ENCODE results near the gene SELENOT.

SELENOT gene

DNA sequence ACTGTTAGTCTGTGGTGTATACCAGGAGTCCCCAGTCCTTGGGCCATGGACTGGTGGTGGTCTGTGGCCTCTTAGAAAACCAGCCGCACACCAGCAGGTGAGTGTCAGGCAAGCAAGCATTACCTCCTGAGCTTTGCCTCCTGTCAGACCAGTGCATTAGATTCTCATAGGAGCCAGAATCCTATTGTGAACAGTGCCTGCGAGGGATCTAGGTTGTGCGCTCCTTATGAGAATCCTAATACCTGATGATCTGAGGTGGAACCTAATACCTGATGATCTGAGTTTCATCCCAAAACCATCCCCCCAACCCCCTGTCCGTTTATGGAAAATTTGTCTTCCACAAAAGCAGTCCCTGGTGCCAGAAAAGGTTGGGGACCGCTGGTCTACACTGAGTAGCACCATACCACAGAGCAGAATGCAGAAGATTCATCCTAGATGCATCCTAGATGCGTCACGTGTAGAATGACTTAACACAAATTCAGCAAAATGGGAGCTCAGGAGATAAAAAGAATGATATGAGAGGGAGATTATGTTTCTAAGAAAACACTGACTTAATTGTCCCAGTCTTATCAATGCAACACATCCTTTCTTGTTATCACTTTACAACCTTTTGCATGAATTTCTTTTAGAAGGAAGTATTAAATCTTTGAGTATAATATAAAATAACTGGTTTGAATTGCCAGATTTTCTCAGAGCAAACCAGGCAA lies 28.5 kb downstream of the SELENOT start:
- TF ChIP-seq, protein P1, sequence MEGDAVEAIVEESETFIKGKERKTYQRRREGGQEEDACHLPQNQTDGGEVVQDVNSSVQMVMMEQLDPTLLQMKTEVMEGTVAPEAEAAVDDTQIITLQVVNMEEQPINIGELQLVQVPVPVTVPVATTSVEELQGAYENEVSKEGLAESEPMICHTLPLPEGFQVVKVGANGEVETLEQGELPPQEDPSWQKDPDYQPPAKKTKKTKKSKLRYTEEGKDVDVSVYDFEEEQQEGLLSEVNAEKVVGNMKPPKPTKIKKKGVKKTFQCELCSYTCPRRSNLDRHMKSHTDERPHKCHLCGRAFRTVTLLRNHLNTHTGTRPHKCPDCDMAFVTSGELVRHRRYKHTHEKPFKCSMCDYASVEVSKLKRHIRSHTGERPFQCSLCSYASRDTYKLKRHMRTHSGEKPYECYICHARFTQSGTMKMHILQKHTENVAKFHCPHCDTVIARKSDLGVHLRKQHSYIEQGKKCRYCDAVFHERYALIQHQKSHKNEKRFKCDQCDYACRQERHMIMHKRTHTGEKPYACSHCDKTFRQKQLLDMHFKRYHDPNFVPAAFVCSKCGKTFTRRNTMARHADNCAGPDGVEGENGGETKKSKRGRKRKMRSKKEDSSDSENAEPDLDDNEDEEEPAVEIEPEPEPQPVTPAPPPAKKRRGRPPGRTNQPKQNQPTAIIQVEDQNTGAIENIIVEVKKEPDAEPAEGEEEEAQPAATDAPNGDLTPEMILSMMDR (conservative IDR thresholded peaks at IDR 0.05; ENCODE audit: low read length), result no peak
- no peak for TF ChIP-seq EZH2phosphoT487 (IDR thresholded peaks at IDR 0.05; ENCODE audit: borderline replicate concordance)
- H3K4me2 ChIP-seq (ENCODE audit: low read depth, low read length, poor library complexity, severe bottlenecking), result no peak overlapping the region
- H3K4me3 ChIP-seq (ENCODE audit: low read length, poor library complexity, severe bottlenecking), result no peak overlapping the region
- H3K79me2 ChIP-seq (ENCODE audit: insufficient read depth, low read length), result no peaks in the 10 kb centered on the region
- H3K27me3 ChIP-seq (ENCODE audit: insufficient read depth, low read length, poor library complexity, severe bottlenecking), result no peaks in the 10 kb centered on the region
- H3F3A ChIP-seq (ENCODE audit: low read depth), result no peaks in the 10 kb centered on the region
- H3K9me2 ChIP-seq (replicated peaks; ENCODE audit: low read depth, low read length), result no peaks in the 10 kb centered on the region
- no peak overlapping the region for H3K9ac ChIP-seq (ENCODE audit: low read depth, low read length, poor library complexity, severe bottlenecking)
- H3K4me1 ChIP-seq (ENCODE audit: insufficient read depth, low read length, poor library complexity, severe bottlenecking), result peaks cover 13% of the 10 kb centered on the region
- H2AFZ ChIP-seq (ENCODE audit: low read length), result no peak overlapping the region
- H3K36me3 ChIP-seq (ENCODE audit: insufficient read depth, low read length), result peaks cover 36% of the 10 kb centered on the region
- no peaks in the 10 kb centered on the region for H4K20me1 ChIP-seq (ENCODE audit: insufficient read depth, low read length, poor library complexity, severe bottlenecking)
- H3K9me3 ChIP-seq (ENCODE audit: insufficient read depth, low read depth, low read length), result no peaks in the 10 kb centered on the region

- H3K4me3 ChIP-seq (ENCODE audit: low read length, poor library complexity, severe bottlenecking), result peak overlapping the region; percentile 21
- H3F3A ChIP-seq (ENCODE audit: low read depth), result no peaks in the 10 kb centered on the region
- H2AFZ ChIP-seq (ENCODE audit: low read length), result peak overlapping the region; percentile 69
- no peak for TF ChIP-seq EZH2phosphoT487 (IDR thresholded peaks at IDR 0.05; ENCODE audit: borderline replicate concordance)
- H3K36me3 ChIP-seq (ENCODE audit: insufficient read depth, low read length), result peaks cover 12% of the 10 kb centered on the region; the same call in 1 of the 2 replicates
- H3K4me2 ChIP-seq (ENCODE audit: low read depth, low read length, poor library complexity, severe bottlenecking), result peak overlapping the region; percentile 31
- H3K27me3 ChIP-seq (ENCODE audit: insufficient read depth, low read length, poor library complexity, severe bottlenecking), result no peaks in the 10 kb centered on the region
- H3K9ac ChIP-seq (ENCODE audit: low read depth, low read length, poor library complexity, severe bottlenecking), result peak overlapping the region; percentile 24
- H4K20me1 ChIP-seq (ENCODE audit: insufficient read depth, low read length, poor library complexity, severe bottlenecking), result no peaks in the 10 kb centered on the region
- no peaks in the 10 kb centered on the region for H3K9me3 ChIP-seq (ENCODE audit: insufficient read depth, low read depth, low read length)
- H3K4me1 ChIP-seq (ENCODE audit: insufficient read depth, low read length, poor library complexity, severe bottlenecking), result peaks cover 13% of the 10 kb centered on the region
- H3K79me2 ChIP-seq (ENCODE audit: insufficient read depth, low read length), result no peaks in the 10 kb centered on the region
- H3K9me2 ChIP-seq (replicated peaks; ENCODE audit: low read depth, low read length), result no peaks in the 10 kb centered on the region
Observed at GRCh38 chr3:150635076-150635475, 32.0 kb downstream of the SELENOT start.

GRCh38 chr3:150635526-150635925 lies 32.4 kb downstream of the SELENOT start:
- peak overlapping the region; percentile 31 for H3K4me2 ChIP-seq (ENCODE audit: low read depth, low read length, poor library complexity, severe bottlenecking)
- H3K9me3 ChIP-seq (ENCODE audit: insufficient read depth, low read depth, low read length), result no peaks in the 10 kb centered on the region
- peaks cover 13% of the 10 kb centered on the region for H3K4me1 ChIP-seq (ENCODE audit: insufficient read depth, low read length, poor library complexity, severe bottlenecking)
- no peaks in the 10 kb centered on the region for H3K27me3 ChIP-seq (ENCODE audit: insufficient read depth, low read length, poor library complexity, severe bottlenecking)
- peak overlapping the region; percentile 21 for H3K4me3 ChIP-seq (ENCODE audit: low read length, poor library complexity, severe bottlenecking)
- H2AFZ ChIP-seq (ENCODE audit: low read length), result peak overlapping the region; percentile 69
- H3K9me2 ChIP-seq (replicated peaks; ENCODE audit: low read depth, low read length), result no peaks in the 10 kb centered on the region
- TF ChIP-seq EZH2phosphoT487 (IDR thresholded peaks at IDR 0.05; ENCODE audit: borderline replicate concordance), result no peak
- TF ChIP-seq, protein P1 (conservative IDR thresholded peaks at IDR 0.05; ENCODE audit: low read length), result no peak
- peak overlapping the region; percentile 24 for H3K9ac ChIP-seq (ENCODE audit: low read depth, low read length, poor library complexity, severe bottlenecking)
- H4K20me1 ChIP-seq (ENCODE audit: insufficient read depth, low read length, poor library complexity, severe bottlenecking), result no peaks in the 10 kb centered on the region
- peaks cover 10% of the 10 kb centered on the region; the same call in 1 of the 2 replicates for H3K36me3 ChIP-seq (ENCODE audit: insufficient read depth, low read length)
- H3F3A ChIP-seq (ENCODE audit: low read depth), result no peaks in the 10 kb centered on the region
- H3K79me2 ChIP-seq (ENCODE audit: insufficient read depth, low read length), result no peaks in the 10 kb centered on the region

DNA sequence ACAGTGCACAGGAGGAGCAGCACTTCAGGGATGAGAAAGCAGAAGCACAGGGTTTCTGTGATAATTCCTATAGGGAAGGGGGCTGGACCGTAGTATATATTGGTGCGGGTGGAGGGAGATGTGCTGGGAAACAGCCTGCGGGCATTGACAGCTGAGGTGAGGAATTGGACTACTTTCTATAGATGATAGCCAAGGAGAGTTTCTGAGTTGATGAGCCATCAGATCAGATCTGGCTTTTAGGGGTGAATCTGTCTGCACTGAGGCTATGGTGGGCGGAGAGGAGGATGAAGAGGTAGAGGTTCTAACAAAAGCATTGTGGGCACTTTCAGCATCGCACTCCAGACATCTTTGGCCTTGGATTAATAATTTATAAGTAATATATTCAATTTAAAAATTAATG lies 33.1 kb downstream of the SELENOT start:
- TF ChIP-seq EZH2phosphoT487 (IDR thresholded peaks at IDR 0.05; ENCODE audit: borderline replicate concordance), result no peak
- TF ChIP-seq, protein P1 (conservative IDR thresholded peaks at IDR 0.05; ENCODE audit: low read length), result no peak
- H4K20me1 ChIP-seq (ENCODE audit: insufficient read depth, low read length, poor library complexity, severe bottlenecking), result no peaks in the 10 kb centered on the region
- peak overlapping the region; percentile 31 for H3K4me2 ChIP-seq (ENCODE audit: low read depth, low read length, poor library complexity, severe bottlenecking)
- H2AFZ ChIP-seq (ENCODE audit: low read length), result no peak overlapping the region
- H3K9me2 ChIP-seq (replicated peaks; ENCODE audit: low read depth, low read length), result no peaks in the 10 kb centered on the region
- no peaks in the 10 kb centered on the region for H3K27me3 ChIP-seq (ENCODE audit: insufficient read depth, low read length, poor library complexity, severe bottlenecking)
- no peak overlapping the region for H3K9ac ChIP-seq (ENCODE audit: low read depth, low read length, poor library complexity, severe bottlenecking)
- no peak overlapping the region for H3K4me3 ChIP-seq (ENCODE audit: low read length, poor library complexity, severe bottlenecking)
- no peaks in the 10 kb centered on the region for H3K79me2 ChIP-seq (ENCODE audit: insufficient read depth, low read length)
- H3K4me1 ChIP-seq (ENCODE audit: insufficient read depth, low read length, poor library complexity, severe bottlenecking), result peaks cover 13% of the 10 kb centered on the region
- H3K36me3 ChIP-seq (ENCODE audit: insufficient read depth, low read length), result peaks cover 3% of the 10 kb centered on the region; the same call in 1 of the 2 replicates
- H3K9me3 ChIP-seq (ENCODE audit: insufficient read depth, low read depth, low read length), result no peaks in the 10 kb centered on the region
- no peaks in the 10 kb centered on the region for H3F3A ChIP-seq (ENCODE audit: low read depth)
